Suppressor macrophage (primary cell): ENCODE data around the gene ZNF764.
"Not testable (repeated sequence)": the region's sequence is repeated elsewhere in the genome, so short reads cannot be mapped to it uniquely, and the experiment has no call there.

Source experiments
- DNase-seq, 4 experiments: peaks; one replicate each; pipeline ENCODE4 v3.0.0-alpha.2; 2020 to 2022

ZNF764 gene

GRCh38 chr16:30526137-30526822, 31.9 kb downstream of the ZNF764 start, which contains the start of gene ZNF768:
Gene ZNF768, minus strand, starts transcription at chr16:30526566. Its CDS starts 153 bp downstream, at chr16:30526413.
- peak; percentile 16 to 77 (median 62) for DNase-seq

- peak in 2 of 4 experiments; percentile 57 to 66 for DNase-seq
These were observed 32.4 kb downstream of the ZNF764 start for GRCh38 chr16:30525844-30526136.

GRCh38 chr16:30524575-30525568, 33.3 kb downstream of the ZNF764 start:
- DNase-seq = no peak

- peak in 1 of 4 experiments; percentile 18 for DNase-seq
These were observed 34.2 kb downstream of the ZNF764 start for GRCh38 chr16:30523768-30524574.

DNA sequence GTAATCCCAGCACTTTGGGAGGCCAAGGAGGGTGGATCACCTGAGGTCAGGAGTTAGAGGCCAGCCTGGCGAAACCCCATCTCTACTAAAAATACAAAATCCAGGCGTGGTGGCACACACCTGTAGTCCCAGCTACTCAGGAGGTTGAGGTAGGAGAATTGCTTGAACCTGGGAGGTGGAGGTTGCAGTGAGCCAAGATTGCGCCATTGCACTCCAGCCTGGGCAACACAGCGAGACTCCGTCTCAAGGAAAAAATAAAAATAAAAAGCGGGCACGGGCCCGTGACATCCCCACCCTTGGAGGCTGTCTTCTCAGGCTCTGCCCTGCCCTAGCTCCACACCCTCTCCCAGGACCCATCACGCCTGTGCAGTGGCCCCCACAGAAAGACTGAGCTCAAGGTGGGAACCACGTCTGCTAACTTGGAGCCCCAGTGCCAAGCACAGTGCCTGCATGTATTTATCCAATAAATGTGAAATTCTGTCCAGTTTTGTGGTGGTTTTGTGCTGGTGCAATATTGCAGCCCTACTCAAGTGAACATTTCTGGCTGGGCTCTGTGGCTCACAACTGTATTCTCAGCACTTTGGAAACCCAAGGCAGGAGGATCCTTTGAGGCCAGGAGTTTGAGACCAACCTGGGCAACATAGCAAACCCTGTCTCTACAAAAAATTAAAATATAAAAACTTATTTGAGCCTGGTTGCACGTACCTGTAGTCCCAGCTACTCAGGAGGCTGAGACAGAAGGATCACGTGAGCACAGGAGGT, 35.3 kb downstream of the ZNF764 start:
- not testable (repeated sequence) for DNase-seq

DNA sequence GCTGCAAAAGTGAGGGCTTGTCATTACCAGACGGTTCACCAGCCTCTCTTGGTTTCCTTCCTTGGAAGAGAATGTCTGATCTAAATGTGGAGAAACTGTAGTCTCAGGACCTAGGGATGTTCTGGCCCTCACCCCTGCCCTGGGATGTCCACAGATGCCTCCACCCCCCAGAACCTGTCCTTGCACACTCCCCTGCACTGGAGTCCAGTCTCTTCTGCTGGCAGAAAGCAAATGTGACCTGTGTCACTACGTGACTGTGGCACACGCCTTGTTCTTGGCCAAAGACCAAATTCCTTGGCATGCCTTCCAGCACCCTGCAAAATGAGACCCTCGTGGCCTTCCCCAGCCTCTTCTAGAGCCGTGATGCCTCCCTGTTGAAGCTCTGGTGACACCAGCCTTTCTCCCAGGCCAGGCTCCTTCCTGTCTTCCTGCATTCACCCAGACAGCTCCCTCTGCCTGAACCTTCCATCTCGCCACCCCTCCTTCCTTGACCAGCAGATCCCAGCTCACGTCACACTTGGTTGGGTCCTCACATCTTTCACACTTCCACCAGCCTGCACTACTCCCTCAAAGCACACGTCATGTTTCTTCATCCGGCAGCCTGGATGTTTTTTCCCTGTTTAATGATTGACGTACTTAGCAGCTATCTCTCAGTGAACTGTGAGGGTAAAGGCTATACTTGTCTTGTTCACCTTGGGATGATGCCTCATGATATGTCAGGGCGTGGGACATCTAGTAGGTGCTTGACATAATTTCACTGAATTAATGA, 36.1 kb downstream of the ZNF764 start:
- DNase-seq = no peak

DNA sequence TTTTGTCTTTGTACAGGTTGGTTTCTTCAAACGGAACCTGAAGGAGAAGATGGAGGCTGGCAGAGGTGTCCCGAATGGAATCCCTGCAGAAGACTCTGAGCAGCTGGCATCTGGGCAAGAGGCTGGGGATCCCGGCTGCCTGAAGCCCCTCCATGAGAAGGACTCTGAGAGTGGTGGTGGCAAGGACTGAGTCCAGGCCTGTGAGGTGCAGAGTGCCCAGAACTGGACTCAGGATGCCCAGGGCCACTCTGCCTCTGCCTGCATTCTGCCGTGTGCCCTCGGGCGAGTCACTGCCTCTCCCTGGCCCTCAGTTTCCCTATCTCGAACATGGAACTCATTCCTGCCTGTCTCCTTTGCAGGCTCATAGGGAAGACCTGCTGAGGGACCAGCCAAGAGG, 36.7 kb downstream of the ZNF764 start:
- DNase-seq = no peak

DNA sequence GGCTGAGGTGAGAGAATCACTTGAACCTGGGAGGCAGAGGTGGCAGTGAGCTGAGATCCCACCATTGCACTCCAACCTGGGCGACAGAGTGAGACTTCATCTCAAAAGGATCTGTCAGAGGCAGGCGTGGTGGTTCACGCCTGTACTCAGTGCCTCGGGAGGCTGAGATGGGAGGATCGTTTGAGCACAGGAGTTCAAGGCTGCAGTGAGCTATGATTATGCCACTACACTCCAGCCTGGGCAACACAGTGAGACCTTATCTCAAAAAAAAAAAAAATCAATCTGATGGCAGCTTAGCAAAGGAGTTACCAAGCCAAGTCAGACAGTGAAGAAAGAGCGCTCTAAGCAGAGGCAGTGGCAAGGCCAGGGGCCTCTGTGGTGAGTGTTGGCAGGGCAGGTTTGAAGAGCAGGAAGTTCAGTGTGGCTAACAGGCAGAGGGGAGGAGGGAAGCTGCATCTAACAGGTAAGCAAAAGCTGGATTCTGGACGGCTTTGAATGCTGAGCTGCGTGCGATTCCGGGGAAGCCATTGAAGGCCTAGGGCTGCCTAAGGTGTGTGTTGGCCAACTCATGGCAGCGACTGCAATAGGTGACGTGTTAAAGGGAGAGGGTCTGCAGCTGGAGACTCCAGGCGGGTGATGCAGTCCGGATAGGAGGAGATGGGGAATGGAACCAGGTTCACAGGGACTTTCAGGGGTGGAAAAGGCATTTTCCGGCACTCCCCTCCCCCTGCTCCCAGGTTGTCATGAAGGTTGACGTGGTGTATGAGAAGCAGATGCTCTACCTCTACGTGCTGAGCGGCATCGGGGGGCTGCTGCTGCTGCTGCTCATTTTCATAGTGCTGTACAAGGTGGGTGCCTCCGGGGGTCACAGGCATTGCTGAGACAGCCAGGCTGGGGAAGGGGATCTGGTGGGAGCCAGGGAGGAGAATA, 38.8 kb downstream of the ZNF764 start:
- no peak for DNase-seq

- DNase-seq = no peak
These were observed 39.6 kb downstream of the ZNF764 start for GRCh38 chr16:30518552-30518951.

- no peak for DNase-seq
These were observed 42.9 kb downstream of the ZNF764 start for GRCh38 chr16:30515275-30515674.

GRCh38 chr16:30511509-30511908, 46.7 kb downstream of the ZNF764 start:
- no peak for DNase-seq

GRCh38 chr16:30510376-30510938, 47.7 kb downstream of the ZNF764 start:
- no peak for DNase-seq

DNA sequence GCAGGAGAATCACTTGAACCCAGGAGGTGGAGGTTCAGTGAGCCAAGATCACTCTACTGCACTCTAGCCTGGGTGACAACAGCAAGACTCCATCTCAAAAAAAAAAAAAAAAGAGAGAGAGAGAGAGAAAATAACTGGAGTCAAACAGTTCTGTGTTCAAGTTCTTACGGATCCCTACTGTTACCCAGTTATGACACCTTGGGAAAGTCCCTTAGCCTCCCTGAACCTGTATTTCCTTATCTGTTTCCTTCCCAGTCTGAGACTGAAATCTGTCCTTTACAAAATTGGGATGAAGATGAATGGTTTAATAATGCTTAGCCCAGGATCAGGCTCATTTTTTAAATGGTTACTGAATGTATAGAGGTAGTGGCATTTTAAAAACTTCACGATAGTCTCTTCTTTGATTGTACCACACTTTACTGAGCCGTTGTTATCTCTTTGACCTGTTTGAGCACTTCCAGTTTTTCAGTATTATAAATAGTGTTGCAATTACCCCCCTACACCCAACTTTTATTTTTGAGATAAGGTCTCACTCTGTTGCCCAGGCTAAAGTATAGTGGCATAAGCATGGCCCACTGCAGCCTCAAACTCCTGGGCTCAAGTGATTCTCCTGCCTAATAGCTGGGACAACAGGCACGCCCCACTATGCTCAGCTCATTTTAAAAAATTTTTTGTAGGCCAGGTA, 49.0 kb downstream of the ZNF764 start:
- no peak for DNase-seq
